ENCODE results near the gene GSE1.
A peak's percentile ranks its signal among the peaks of the same experiment; 100 is the strongest.
"Not testable (repeated sequence)": the region's sequence is repeated elsewhere in the genome, so short reads cannot be mapped to it uniquely, and the experiment has no call there.

The GSE1 gene

GRCh38 chr16:85592277-85592676, 20.8 kb upstream of the GSE1 start:
- not testable (repeated sequence) for DNase-seq

GRCh38 chr16:85592700-85593493, 20.2 kb upstream of the GSE1 start:
- DNase-seq, result no peak

DNA sequence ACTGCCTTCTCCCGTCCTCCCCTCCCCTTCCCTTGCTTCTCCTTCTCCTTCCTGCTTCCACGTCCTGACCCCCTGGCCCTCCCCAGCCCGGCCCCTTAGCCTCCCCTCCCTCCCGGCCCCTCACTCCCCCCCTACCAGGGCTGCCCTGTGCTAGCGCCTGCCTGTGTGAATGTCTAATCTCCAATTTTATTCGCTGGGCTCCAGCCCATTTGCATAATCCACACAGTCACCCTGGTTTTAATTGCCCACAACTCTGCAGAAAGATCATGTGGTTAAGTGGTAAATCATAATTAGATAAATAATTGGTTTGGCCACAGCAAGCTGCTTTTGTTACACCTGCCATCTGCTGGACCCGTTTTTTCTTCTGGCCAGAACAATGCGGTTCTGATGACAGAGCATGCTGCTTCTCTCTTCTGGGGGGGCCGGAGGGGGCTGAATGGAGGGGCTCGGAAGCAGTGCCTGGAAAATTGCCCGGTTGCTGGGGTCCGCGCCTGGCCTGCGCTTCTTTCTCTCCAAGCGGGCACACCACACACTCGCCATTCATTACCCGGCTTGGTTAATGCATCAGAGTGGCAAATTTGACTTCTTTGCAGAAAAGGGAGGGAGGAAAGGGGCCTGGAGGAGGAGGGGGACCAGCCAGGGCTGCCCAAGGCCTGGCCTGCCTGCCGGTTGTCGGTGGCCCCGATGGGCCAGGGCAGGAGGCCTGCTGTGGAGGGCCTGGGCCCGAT, 19.5 kb upstream of the GSE1 start:
- no peak for DNase-seq

DNA sequence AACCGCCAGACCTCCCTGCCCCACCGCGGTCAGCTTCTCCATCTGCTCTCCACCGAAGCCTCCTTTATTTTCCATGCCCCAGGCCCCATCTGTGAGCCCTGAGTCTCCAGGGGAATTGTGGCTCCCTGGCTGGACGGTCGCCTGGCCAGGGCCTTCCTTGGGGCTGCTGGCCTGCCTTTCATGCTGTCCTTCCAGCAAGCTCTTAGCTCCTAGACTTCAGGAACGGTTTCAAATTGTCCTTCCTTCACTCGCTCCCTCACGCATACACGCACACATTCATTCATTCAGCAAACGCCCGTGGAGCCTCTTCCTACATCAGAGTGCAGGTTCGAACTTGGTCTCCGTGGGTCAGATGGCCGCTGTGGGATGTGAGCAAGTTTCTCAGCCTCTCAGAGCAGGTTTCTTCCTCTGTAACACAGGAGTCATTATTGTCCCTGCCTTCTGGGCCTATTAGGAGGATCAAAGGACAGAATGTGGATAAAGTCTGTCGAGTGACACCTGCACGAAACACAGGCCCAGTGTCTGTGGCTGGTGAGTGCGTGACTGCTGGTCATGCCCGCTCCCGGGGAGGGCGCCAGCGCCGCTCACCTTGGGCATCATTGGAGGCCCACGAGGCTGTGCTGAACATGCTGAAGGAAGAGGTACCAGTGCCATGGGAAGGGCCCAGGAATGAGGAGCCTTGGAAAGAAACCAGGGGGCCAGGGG, 18.7 kb upstream of the GSE1 start:
- DNase-seq, result no peak

DNA sequence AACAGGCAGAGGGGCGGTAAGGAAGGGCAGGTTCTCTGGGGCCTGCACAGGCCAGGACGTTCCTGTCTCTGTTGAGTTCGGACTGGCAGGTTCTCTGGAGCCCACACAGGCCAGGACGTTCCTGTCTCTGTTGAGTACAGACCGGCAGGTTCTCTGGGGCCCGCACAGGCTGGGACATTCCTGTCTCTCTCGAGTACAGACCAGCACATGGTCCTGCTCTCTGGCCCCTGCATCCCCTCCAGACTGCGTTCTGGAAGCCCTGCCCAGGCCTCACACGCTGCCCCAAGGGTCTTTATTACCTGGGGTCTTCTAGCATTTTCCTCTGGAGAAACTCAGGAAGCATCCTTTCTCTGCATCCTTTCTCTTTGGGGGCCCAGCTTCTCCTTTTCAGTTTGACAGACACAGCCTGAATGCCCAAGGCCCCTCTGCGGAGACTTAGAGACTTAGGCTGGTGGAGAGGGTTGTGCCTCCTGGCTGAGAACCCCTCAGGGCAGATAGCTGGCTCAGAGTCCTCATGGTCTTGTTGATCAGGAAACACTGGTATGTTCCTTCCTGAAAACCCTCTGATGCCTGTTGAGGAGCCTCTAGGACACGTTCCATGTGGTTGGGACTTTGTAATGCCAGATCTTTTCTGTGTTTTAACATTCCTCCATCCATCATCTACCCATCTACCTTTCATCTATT, 18.0 kb upstream of the GSE1 start:
- DNase-seq, result no peak

- DNase-seq, result no peak
These were observed 17.2 kb upstream of the GSE1 start for GRCh38 chr16:85595812-85596502.

DNA sequence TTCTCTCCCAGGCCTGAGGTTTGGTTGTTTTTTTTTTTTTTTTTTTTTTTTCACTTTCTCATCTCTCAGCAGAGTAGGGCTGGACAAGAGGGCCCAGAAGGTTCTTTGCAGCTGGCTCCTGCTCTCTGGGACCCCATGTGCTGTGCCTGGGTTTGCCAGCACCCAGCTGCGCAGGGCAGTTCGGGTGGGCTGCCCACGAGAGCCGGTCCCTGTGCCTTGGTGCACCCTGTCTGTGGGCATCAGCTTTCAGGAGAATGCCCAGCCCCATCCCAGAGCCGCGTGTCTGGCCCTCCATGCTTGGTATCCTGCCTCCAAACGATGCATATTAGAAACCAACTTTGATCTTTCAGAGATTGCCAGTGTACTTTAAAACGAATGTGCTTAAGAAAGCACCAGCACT, 15.0 kb upstream of the GSE1 start:
- no peak for DNase-seq

GRCh38 chr16:85600078-85600477, 13.0 kb upstream of the GSE1 start:
- no peak for DNase-seq

- no peak for DNase-seq
These were observed 12.4 kb upstream of the GSE1 start for GRCh38 chr16:85600530-85601271.

DNA sequence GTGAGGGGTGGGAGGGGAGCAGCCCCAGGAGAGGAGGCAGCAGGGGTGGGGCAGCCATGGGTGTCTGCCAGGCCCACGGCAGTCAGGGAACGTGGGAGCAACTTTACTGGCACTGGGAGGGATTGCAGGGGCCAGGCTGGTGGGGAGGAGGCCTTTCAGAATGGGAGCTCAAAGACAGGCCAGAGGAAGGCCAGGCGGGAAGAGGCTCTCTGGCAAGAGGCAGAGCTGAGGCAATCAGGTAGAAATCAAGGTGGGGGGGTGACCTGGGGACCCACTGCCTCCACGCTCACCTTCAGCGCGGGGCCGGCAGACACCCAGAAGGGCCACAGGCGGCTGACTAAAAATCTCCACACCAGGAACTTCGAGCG, 11.9 kb upstream of the GSE1 start:
- DNase-seq, result no peak

DNA sequence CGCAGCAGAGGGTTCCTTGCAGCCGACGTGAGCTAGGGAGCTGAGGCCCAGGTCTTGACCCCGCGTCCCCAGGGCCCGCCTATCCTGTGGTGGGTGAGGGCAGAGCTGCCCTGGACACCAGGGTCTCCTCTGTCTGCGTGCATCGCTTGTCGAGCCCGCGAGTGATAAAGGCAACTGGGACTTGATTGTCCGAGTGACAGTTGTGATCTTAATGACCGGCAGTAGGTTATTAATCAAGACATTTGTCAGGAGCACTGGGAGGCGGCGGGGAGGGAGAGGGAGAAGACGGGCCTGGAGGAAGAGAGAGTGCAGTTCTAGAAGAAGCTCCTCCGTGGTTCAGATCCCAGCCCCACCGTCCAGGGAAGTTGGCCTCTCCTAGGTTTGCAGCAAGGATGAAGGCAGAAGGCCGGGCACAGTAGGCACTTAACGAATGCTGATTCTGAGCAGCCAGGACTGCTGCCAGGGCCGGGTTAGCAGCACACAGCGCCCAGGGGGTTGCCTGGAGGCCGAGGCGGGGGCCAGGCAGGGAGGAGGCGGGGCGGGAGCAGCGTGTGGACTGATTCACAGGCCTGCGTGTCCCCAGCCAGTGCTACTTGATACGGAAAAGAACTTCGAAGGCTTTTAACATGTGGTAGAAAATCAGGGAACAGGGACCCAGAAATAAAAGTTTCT, 11.3 kb upstream of the GSE1 start:
- peak; percentile 25 to 60 for DNase-seq

GRCh38 chr16:85602402-85603202, 10.5 kb upstream of the GSE1 start:
- peak; percentile 87 to 93 for DNase-seq

GRCh38 chr16:85603203-85603755, 9.8 kb upstream of the GSE1 start:
- DNase-seq, result no peak

DNA sequence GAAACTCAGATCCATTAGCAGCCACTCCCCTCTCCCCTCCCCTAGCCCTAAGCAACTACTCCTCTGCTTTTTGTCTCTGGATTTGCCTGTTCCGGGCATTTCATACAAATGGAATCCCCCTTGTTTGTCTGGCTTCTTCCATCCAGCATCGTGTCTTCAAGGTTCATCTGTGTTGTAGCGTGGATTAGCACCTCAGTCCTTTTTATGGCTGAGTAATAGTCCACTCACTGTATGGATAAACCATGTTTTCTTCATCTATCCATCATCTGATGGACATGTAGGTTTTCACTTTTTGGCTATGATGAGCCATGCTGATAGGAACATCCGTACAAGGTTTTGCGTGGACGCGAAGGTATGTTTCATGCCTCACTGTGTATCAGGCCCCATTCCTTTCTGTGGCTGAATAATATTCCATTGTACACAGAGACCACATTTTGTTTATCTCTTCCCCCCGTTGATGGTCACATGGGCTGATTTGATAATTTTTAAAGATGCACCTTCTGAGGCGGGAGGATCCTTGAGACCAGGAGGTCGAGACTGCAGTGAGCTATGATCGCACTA, 8.9 kb upstream of the GSE1 start:
- no peak for DNase-seq

- DNase-seq, result no peak
These were observed 7.8 kb upstream of the GSE1 start for GRCh38 chr16:85605051-85605911.

- no peak for DNase-seq
These were observed 6.9 kb upstream of the GSE1 start for GRCh38 chr16:85605912-85606841.

DNA sequence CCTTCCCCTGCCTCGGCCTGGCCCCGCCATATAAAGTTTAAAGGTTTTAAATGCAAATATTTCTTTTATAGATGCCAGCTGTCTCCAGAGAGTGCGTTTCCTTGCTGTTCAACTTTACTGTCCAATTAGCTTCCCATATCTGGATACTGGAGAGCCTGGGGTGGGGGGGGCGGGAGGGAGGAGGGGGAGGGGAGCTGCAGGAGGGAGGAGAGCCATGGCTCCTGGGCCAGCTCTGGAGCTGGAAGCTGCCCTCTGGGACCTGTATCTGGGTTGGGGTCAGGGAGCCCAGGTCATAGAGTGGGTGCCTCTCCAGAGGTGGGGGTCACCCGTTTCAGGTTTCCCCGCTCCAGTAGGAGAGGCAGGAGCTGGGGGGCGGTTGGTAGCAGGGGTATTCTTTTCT, 6.2 kb upstream of the GSE1 start:
- no peak for DNase-seq

All from SHP77 (cell line).